HL-60/S4 (cell line): ENCODE measurements around the gene KCNJ14.

Experiments used
- in situ Hi-C: fragments of 300-500 bp; cut with MboI; formaldehyde crosslinking; loops from 2 replicates; pipeline ENCODE4 v1.14.3; 2022; ENCODE audit warnings: low sequenced_read_pairs

Gene KCNJ14

GRCh38 chr19:48501494-48502349 is 46.3 kb downstream of the KCNJ14 start:
- in situ Hi-C loops: loop anchor here (25.0 kb wide), 1 partner anchor 336 kb away; the partner anchor contains the start of gene HSD17B14

DNA sequence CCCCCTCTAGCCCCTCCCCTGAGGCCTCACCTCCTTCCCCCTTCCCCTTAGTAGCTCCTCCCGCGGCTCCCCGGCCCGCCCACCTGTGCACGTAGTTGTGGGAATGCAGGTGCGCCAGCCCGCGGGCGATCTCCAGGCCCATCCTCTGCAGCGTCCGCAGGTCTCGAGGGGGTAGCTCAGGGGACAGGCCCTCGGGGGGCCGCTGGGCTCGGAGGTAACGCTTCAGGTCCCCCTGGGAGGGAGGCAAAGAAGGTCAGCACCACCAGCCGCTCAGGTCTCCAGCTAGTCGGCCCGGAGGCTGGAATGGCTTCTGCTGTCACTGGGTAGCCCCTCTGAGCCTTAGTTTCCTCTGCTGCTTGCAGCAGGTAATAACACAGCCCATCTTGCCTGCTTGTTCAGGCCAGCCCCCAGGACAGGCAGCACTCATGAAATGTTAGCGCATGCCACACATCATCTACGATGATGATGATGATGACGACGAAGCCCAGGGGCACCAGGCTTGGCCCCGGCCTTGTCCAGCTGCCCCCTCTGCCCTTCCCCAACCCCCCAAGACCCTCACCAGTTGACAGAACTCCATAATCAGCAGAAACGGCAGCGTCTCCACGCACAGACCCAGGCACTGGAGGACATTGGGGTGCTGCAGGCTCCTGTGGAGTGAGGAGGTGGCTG is 47.1 kb downstream of the KCNJ14 start:
- in situ Hi-C loops: loop anchor here (25.0 kb wide), 1 partner anchor 335 kb away; the partner anchor contains the start of gene HSD17B14

DNA sequence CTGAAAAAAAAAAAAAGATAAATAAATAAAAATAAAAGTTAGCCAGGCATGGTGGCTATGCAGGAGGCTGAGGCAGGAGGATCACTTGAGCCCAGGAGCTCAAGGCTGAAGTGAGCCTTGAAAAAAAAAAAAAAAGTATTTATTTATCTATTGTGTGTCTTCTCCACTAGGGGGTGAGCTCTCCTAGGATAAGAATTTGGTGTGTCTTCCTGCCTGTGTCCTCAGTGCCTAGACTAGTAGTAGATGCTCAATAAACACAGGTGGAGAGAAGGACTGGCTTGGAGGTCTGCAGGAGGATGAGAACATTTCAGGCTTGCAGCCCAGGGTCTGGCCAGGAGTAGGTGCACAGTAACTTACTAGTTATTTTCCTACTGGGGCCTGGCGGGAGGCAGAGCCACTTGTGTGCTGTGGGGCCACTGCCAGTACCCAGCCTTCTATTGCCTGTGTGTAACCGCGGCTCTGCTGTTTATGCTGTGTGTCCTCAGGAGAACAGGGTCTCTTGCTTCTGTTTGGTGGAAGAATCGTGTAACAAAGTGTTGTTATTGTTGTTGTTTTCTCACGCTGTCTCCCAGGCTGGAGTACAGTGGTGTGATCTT is 50.9 kb downstream of the KCNJ14 start:
- in situ Hi-C loops: loop anchor here (5.0 to 25.0 kb wide), 2 partner anchors 71 to 331 kb away; partner anchors contain the start of gene HSD17B14

DNA sequence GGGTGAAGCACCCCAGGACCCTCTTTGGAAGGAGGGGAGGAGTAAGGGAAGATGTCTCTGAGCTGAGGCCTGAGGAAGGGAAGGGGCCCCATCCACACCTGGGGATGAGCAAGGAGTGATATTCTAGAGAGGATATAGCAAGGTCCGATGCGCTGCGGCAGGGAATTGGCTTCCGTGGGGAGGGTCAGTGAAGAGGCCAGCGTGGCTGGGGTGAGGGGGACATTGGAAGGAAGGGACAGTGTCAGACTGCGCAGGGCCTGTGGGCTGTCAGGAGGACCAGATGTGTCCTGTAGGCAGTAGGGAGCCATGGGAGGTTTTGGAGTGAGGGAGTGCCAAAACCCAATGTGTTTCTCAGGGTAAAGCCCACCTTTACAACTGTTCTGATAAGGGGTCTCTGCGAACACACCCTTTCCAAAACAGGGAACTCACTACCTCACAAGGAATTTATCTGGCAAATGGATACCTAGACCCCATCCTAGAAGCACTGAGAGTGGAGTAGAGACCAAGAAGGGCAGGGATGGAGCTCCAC is 52.6 kb downstream of the KCNJ14 start:
- in situ Hi-C loops: loop anchor here (5.0 to 25.0 kb wide), 2 partner anchors 69 to 329 kb away; partner anchors contain the start of gene HSD17B14

- in situ Hi-C loops: loop anchor here (5.0 to 25.0 kb wide), 2 partner anchors 68 to 328 kb away; partner anchors contain the start of gene HSD17B14
Observed at GRCh38 chr19:48508729-48509411, 53.5 kb downstream of the KCNJ14 start.

GRCh38 chr19:48509467-48510194 is 54.3 kb downstream of the KCNJ14 start:
- in situ Hi-C loops: loop anchor here (5.0 to 25.0 kb wide), 2 partner anchors 68 to 328 kb away; partner anchors contain the start of gene HSD17B14

DNA sequence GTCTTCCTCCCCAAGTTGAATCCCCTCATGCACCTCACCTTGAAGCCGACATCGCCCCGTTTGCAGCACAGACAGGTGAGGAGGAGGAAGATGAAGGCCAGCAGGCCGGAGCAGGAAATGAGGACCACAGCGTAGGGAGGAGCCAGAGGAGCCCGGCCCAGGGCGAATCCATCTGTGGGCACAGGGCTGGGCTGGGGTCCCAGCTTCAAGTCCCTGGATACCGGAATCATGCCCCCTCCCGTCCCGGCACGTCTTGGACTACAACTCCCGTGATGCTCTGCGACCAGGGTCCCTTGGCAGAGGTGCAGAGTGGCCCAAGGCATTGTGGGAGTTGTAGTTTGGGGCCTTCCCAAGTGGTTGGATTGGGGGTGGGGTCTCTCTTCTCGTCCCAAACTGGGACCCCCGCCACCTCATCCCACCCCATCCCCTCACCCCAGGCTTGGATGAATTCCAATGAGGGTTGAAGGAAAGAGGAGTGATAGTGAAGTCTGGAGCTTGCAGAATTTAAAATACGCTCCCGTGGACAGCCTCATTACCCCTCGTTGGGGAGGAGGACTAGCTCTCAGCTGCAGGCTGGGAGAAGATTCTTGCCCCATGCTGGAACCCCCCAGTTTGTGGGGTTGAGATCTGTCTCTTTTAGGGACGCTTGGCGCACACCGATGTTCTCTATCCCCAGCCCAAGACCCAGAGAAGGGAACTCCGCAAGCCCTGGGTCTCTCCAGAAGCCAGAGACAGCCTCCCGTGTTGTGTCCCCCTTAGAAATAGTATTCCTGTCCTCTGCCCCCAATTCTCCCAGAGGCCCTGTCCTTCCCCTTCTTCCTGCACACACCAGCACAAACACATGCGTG is 55.3 kb downstream of the KCNJ14 start:
- in situ Hi-C loops: loop anchor here (25.0 kb wide), 1 partner anchor 327 kb away; the partner anchor contains the start of gene HSD17B14

DNA sequence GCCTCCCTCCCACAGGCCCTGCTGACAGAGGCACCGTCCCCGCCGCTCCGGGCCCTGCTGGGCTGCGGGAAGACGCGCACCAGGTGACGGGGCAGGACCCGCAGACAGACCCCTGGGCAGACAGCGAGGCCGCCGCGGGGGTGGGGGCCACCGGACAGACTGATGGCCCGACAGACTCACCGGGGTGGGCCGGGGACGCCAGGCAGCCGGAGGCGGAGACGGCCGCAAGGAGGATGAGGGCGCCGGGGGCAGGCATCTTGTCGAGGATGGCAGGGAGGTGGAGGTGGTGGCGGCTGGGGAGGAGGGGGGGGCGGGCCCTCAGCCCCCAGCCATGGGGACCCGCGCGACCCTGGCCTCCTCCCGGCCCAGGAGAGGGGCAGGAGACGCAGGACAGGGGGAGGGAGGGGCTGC is 56.0 kb downstream of the KCNJ14 start:
- in situ Hi-C loops: loop anchor here (25.0 kb wide), 1 partner anchor 326 kb away; the partner anchor contains the start of gene HSD17B14

- in situ Hi-C loops: loop anchor here (25.0 kb wide), 1 partner anchor 325 kb away; the partner anchor contains the start of gene HSD17B14
Observed at GRCh38 chr19:48511800-48512503, 56.6 kb downstream of the KCNJ14 start, which contains the start of gene LMTK3. LMTK3 (minus strand) TSS chr19:48511835; CDS start chr19:48511576, 259 bp downstream.

- in situ Hi-C loops: loop anchor here (25.0 kb wide), 1 partner anchor 325 kb away; the partner anchor contains the start of gene HSD17B14
Observed at GRCh38 chr19:48512504-48513288, 57.3 kb downstream of the KCNJ14 start.

- in situ Hi-C loops: loop anchor here (25.0 kb wide), 1 partner anchor 324 kb away; the partner anchor contains the start of gene HSD17B14
Observed at GRCh38 chr19:48513289-48514122, 58.1 kb downstream of the KCNJ14 start.

- in situ Hi-C loops: loop anchor here (25.0 kb wide), 1 partner anchor 323 kb away; the partner anchor contains the start of gene HSD17B14
Observed at GRCh38 chr19:48514123-48514458, 58.7 kb downstream of the KCNJ14 start.

DNA sequence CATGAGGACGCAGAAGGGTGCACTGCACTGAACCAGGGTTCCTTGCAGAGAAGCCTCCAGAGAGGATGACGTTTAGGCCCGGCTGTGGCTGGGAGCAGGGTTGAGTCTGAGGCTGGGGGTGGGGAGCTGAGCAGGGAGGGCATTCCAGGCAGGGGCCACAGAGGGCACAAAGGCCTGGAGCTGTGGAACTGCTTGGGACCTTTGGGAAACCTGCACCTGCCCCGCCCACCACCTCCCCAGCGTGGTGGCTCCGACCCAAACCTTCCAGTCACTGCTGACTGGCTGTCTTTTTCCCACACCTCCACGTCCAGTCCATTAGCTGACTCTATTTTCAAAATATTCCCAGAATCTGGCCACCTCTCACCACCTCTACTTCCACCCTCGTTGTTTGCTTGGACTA is 61.2 kb downstream of the KCNJ14 start:
- in situ Hi-C loops: loop anchor here (25.0 kb wide), 1 partner anchor 321 kb away; the partner anchor contains the start of gene HSD17B14
